ENCODE data around the gene CYP2U1.

The CYP2U1 gene

GRCh38 chr4:107978716-107979451 lies 47.5 kb downstream of the CYP2U1 start:
- no peak for DNase-seq (ENCODE audit: low read depth in 2 of 3, low spot score in 1 of 3)

DNA sequence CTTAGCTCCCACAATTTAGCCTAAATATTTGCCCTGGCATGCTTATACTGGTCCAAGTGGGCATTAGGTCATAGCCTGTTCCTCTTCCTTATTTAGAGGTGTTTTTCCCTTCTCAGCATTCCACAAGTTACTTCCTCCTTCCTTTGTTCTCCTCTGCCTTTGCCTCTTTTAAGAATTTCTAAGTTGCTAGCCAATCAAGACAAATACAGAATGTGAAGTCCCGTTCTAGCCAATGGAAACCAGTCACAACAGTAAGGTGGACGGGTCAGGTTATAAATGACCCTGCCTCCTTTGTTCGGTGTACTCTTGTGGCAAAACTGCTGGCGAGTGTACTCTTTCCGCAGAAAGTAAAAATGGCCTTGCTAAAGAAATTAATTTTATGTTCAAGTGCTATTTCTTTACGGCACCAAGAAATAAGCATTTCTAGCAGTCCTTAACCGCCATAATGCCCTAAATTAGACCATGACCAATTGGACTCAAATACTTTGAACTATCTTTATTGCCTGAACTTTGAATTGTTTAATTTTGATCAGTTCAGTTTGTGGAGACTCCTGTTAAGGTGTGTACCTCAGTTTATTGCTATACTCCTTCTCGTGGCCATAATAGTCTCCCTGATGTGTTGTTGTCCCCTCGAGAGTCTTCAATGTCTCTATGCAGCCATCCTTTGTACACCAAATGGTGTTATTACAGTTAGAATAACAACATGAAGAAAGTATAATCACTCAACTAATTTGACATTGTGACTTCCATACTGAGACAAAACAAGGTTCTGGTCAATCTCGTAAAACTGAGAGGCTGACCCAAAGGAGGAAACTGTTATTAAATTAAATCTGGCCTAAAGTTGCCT lies 56.8 kb downstream of the CYP2U1 start:
- no peak for DNase-seq (ENCODE audit: low read depth in 2 of 3, low spot score in 1 of 3)

GRCh38 chr4:107988763-107989035 lies 57.4 kb downstream of the CYP2U1 start:
- DNase-seq (ENCODE audit: low read depth in 2 of 3, low spot score in 1 of 3): no peak

DNA sequence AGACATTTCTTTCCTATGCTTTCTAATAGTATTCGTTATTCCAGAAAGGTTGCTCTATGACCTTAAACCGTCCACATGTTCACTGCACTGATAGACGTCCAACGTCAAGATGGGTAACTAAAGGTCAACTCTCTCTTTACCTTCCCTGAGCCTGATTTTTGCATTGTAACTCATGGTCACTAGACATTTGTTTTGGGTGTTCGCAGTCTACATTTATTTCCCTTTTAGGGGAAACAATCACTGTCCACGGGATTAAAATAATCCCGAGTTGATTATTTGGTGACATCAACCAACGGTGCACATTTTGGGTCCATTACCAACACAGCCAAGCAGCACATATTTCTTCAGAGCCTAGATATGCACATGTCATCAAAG lies 57.8 kb downstream of the CYP2U1 start:
- no peak for DNase-seq (ENCODE audit: low read depth in 2 of 3, low spot score in 1 of 3)

DNA sequence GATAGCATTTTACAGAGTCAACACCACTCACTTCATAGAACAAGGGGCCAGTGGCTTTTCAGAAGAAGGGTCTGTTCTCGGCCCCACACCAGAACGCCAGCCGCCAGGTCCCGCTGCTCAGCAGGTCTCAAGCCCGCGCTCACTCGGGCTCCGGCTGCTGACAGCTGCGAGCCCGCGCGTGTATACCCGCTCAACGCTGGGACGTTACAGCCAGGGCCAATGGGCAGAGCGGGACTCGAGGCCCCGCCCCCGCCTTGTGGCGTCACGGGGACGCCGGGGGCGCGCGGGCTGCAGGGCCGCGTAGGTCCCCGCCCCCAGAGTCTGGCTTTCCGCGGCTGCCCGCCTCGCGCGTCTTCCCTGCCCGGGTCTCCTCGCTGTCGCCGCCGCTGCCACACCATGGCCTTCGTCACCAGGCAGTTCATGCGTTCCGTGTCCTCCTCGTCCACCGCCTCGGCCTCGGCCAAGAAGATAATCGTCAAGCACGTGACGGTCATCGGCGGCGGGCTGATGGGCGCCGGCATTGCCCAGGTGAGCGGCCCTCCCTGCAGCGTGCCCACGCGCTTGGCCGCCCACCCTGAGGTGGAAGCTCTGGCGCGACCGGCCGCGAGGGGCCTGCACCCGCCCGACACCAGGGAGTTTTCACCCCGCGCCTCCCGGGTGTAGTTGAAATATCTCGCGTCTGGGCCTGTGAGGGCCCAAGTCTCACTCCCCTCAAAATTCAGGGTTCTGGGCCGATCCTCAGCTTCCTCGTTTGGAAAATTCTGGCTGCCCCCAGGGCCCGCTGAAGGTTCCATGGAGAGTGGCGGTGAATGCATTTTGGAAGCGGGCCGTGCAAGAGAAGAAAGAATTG lies 58.4 kb downstream of the CYP2U1 start, which contains the start of gene HADH:
Gene HADH (plus strand): TSS at position 353 of the 850 bp plus-strand sequence. CDS start 44 bp downstream, at position 397.
- DNase-seq (ENCODE audit: low read depth in 2 of 3, low spot score in 1 of 3): peak; percentile 86 to 89 (median 88)

- DNase-seq (ENCODE audit: low read depth in 2 of 3, low spot score in 1 of 3): no peak
These were observed 60.7 kb downstream of the CYP2U1 start for GRCh38 chr4:107991945-107992630.

DNA sequence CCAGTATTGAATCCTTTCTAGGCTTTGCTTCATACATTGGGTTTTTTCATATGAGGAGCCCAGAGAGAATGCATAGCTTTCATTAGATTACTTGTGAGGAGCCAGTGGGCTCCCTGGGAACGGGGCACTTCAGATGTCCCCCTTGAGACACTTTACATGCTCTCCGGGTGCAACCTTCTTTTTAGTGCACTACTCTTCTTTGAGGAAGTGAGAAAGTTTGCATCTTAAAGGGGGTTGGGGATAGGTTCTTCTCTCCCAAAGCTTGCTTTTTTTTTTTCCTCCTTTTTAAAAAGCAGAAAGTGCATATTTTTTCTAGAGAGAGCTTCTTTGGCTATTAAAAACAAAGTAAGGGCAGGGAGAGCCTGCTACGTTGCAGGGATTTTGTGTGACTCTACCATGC lies 62.6 kb downstream of the CYP2U1 start:
- DNase-seq (ENCODE audit: low read depth in 2 of 3, low spot score in 1 of 3): no peak

DNA sequence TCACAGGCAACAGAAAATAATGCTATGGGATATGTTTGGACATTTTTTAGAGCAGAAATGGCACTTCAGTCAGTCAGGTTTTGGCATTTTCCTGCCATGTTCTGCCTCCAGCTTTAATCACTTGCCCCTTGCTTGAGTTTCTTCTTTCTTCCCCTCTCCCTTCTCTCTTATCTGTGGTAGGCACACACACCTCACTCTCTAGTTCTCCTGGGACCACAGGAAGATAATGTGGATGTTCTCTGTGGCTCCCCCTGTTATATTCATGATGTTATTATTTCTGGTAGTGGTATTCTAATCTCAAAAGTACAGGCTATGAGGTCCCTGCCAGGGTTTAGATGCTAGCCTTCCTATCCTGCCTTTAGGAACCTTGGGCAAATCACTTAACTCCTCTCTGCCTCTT lies 63.5 kb downstream of the CYP2U1 start:
- no peak for DNase-seq (ENCODE audit: low read depth in 2 of 3, low spot score in 1 of 3)

DNA sequence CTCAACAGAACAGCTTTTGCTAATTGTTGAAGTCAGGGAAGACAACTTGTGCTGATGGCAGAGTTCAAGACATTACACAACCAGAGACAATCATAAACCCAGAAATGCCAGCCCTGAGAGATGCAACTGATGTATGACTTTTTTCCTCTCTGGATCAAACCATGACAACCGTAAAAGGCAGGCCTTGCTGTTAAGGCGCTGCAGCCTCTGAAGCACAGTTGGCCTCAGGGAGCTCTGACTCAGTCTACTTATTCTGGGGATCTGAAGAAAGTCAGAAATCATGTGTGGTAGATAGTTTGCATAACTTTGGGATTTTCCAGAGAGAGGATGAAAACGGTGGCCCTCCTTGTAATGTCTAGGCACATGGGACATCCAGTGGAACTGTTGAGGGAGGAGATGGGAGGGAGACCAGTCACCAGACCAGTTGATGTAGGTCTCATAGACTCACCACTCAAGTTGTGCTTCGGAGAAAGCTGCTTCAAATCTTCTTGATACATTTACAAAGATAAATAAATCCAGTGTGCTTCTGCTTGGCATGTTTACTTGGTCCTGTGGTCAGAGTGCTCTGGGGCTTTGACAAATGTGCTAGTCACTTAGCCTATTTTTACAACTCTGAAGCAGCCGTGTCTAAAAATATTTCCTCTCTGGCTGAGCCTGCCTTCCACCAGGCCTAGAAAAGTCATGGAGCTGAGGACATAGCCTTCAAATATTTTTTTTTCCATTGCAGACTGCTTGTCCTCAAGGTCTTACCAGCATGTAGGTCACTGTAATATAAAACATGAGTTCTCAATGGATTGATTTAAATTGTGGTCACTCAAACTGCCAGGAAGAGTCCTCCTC lies 65.8 kb downstream of the CYP2U1 start:
- DNase-seq (ENCODE audit: low read depth in 2 of 3, low spot score in 1 of 3): no peak

DNA sequence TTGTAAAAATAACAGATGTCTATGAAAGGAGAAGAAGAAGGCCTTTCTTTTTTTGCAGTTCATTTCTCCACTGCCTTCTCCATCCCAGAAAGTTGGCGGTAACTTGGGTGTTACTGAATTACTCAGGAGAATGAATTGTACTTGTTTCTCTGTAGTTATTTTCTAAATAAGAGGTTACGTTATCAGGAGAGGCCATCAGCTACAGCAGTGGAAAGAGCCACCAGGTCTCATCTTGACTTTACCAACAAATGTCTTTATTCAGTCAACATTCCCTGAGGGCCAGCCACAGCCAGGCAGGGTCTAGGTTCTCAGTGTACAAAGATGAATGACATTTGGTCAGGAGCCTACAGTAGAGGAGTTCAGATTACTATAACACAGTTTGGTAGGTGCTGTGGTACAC lies 66.4 kb downstream of the CYP2U1 start:
- no peak for DNase-seq (ENCODE audit: low read depth in 2 of 3, low spot score in 1 of 3)

DNA sequence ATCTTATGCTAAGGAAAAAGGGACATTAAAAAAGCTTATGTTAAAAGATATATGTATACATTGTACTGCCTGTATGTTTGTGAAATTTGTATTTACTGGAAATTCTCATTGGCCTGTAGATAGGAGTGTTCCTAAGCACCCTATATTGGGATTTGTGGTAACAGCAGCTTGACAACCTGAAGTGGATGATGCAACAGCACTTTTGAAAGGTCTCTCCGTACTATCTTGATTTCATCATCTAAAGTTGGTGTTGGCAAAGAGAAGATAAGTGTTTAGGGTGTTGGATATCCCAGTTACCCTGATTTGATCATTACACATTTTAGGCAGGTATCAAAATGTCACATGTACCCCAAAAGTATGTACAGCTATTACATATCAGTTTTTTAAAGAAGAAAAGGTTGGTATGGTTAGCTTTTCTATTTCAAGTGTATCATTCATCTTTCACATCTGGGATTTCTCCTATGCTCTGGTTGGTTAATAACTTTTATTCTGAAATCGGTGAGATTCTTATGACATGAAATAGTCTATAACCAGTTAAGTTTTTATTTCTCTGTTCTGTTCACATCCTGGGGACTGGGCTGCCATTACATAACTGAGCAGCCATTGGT lies 68.7 kb downstream of the CYP2U1 start:
- no peak for DNase-seq (ENCODE audit: low read depth in 2 of 3, low spot score in 1 of 3)

DNA sequence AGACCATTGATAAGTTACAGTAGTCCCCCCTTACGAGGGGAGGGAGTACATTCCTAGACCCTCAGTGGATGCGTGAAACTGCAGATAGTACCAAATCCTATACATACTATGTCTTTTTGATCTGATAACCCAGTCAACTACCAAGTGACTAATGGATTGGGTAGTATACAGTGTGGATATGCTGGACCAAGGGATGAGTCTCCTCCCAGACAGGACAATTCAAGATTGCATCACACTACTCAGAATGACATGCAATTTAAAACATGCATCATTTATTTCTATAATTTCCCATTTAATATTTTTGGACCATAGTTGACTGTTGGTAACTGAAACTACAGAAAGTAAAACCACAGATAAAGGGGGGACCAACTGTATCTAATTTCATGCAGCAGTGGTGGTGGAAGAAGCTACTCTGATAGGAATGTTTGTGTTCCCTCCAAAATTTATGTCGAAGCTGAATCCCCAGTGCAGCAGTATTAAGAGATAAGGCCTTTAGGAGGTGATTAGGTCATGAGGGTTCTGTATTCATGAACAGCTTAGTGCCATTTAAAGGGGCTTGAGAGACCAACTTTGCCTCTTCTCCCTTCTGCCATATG lies 70.3 kb downstream of the CYP2U1 start:
- DNase-seq (ENCODE audit: low read depth in 2 of 3, low spot score in 1 of 3): no peak

All from stimulated activated CD4-positive, alpha-beta T cell treated with anti-CD3 and anti-CD28 coated beads, Interleukin-12 subunit alpha, Interleukin-12 subunit beta, amount 100 ng/mL, for 48 hours (primary cell).